IMR-90 (cell line): Measurements from ENCODE around the gene UBE2N. TPM values are rescaled to one million over a fixed set of nuclear protein-coding genes. Genes with fewer than 3 reads are reported as not detected.

Experiments
- ATAC-seq: fragments of 200-7000 bp; cut with Tn5 transposase; 2 replicates; pipeline ENCODE4 v1.9.1; 2020; ENCODE audit warnings: low read depth, mild to moderate bottlenecking, moderate library complexity
- BruUV-seq: library from RNA; stranded (reverse); fragments of 400-500 nt; replicated peaks from 2 replicates; lab custom pipeline; 2021; lab: Mats Ljungman, UMichigan
- CTCF ChIA-PET: fragments of 300-600 bp; formaldehyde crosslinking; extraction: SDS; loops from one replicate; lab custom pipeline; 2021; ENCODE audit warnings: antibody characterized with exemption; lab: Yijun Ruan, JAX
- POLR2A ChIA-PET: fragments of 300-600 bp; sonication (Branson Sonifier 250); formaldehyde crosslinking; loops from one replicate; lab custom pipeline; 2022; ENCODE audit warnings: antibody characterized with exemption; ENCODE audit not compliant: unreplicated experiment; lab: Charles Lee
- DNase-seq: peaks from one replicate; pipeline ENCODE4 v3.0.0; 2013
- H2AFZ ChIP-seq: replicated peaks from 2 replicates; pipeline ENCODE3; 2013; ENCODE audit warnings: low read length, mild to moderate bottlenecking; ENCODE audit not compliant: poor library complexity
- H2AK5ac ChIP-seq: 2 replicates; pipeline ENCODE4 v1.6.1; 2013; ENCODE audit warnings: low read depth, low read length, inconsistent platforms
- H2AK9ac ChIP-seq: replicated peaks from 2 replicates; pipeline ENCODE3; 2013; ENCODE audit warnings: mild to moderate bottlenecking, low read depth, low read length, moderate library complexity; ENCODE audit not compliant: poor library complexity
- H2BK120ac ChIP-seq: 2 replicates; pipeline ENCODE4 v1.6.1; 2013; ENCODE audit warnings: low read depth, low read length, inconsistent platforms
- H2BK15ac ChIP-seq: 3 replicates; pipeline ENCODE4 v1.6.1; 2013; ENCODE audit warnings: low read depth, low read length, inconsistent platforms
- H2BK20ac ChIP-seq: 2 replicates; pipeline ENCODE4 v1.6.1; 2013; ENCODE audit warnings: low read depth, mild to moderate bottlenecking, inconsistent platforms, low read length, moderate library complexity
- H2BK5ac ChIP-seq: 2 replicates; pipeline ENCODE4 v1.6.1; 2013; ENCODE audit warnings: mild to moderate bottlenecking, low read depth, low read length, inconsistent platforms; ENCODE audit not compliant: poor library complexity, severe bottlenecking
- H3K14ac ChIP-seq: replicated peaks from 2 replicates; pipeline ENCODE4 v1.6.1; 2013; ENCODE audit warnings: low read depth, low read length, inconsistent platforms
- H3K18ac ChIP-seq: 2 replicates; pipeline ENCODE4 v1.6.1; 2013; ENCODE audit warnings: low read depth, low read length, control low read depth
- H3K23ac ChIP-seq: 2 replicates; pipeline ENCODE4 v1.6.1; 2013; ENCODE audit warnings: low read depth, low read length, inconsistent platforms
- H3K27ac ChIP-seq: 2 replicates; pipeline ENCODE4 v1.5.1; 2013; ENCODE audit warnings: mild to moderate bottlenecking, control low read depth, low read length; ENCODE audit not compliant: insufficient read depth
- H3K27me3 ChIP-seq: 2 replicates; pipeline ENCODE4 v1.6.1; 2013; ENCODE audit warnings: low read length; ENCODE audit not compliant: control insufficient read depth, insufficient read depth
- H3K36me3 ChIP-seq: 2 replicates; pipeline ENCODE4 v1.6.1; 2013; ENCODE audit warnings: low read length, mixed read lengths; ENCODE audit not compliant: control insufficient read depth, insufficient read depth
- H3K4ac ChIP-seq: 2 replicates; pipeline ENCODE4 v1.6.1; 2013; ENCODE audit warnings: low read depth, low read length, inconsistent platforms
- H3K4me1 ChIP-seq: 2 replicates; pipeline ENCODE4 v1.6.1; 2013; ENCODE audit warnings: low read length, mixed read lengths; ENCODE audit not compliant: control insufficient read depth, insufficient read depth
- H3K4me2 ChIP-seq: 2 replicates; pipeline ENCODE4 v1.6.1; 2013; ENCODE audit warnings: low read depth, mild to moderate bottlenecking, control low read depth, low read length, moderate library complexity
- H3K4me3 ChIP-seq: 2 replicates; pipeline ENCODE4 v1.5.1; 2013; ENCODE audit warnings: low read depth, mild to moderate bottlenecking, control low read depth, low read length, moderate library complexity; ENCODE audit not compliant: insufficient read depth
- H3K56ac ChIP-seq: 2 replicates; pipeline ENCODE4 v1.6.1; 2013; ENCODE audit warnings: low read length, inconsistent platforms; ENCODE audit not compliant: insufficient read depth; ENCODE audit errors: extremely low read depth
- H3K79me1 ChIP-seq, 2 experiments: 2 replicates each; pipeline ENCODE4 v1.6.1; 2013; ENCODE audit warnings: low read length in 2 of 2, inconsistent platforms in 1 of 2, low read depth in 1 of 2
- H3K9ac ChIP-seq: 2 replicates; pipeline ENCODE4 v1.6.1; 2013; ENCODE audit warnings: low read depth, low read length, control low read depth
- H3K9me1 ChIP-seq: 2 replicates; pipeline ENCODE4 v1.6.1; 2013; ENCODE audit warnings: low read length, inconsistent platforms; ENCODE audit not compliant: insufficient read depth
- H3K9me3 ChIP-seq: 2 replicates; pipeline ENCODE4 v1.6.1; 2013; ENCODE audit warnings: low read length; ENCODE audit not compliant: control insufficient read depth, insufficient read depth
- H4K20me1 ChIP-seq: 2 replicates; pipeline ENCODE4 v1.6.1; 2013; ENCODE audit warnings: low read length, inconsistent platforms; ENCODE audit not compliant: insufficient read depth
- H4K5ac ChIP-seq: 2 replicates; pipeline ENCODE4 v1.6.1; 2013; ENCODE audit warnings: mild to moderate bottlenecking, low read depth, low read length, control low read depth
- H4K8ac ChIP-seq, 2 experiments: 2 replicates each; pipeline ENCODE4 v1.6.1; 2013; ENCODE audit warnings: low read depth in 2 of 2, low read length in 2 of 2, control low read depth in 1 of 2, inconsistent platforms in 1 of 2
- H4K91ac ChIP-seq: 2 replicates; pipeline ENCODE4 v1.6.1; 2013; ENCODE audit warnings: low read depth, low read length, inconsistent platforms; ENCODE audit not compliant: insufficient read depth
- BHLHE40 ChIP-seq: fragments of 150-350 bp; IDR thresholded peaks from 2 replicates; pipeline ENCODE4 v1.6.1; 2016; ENCODE audit warnings: mild to moderate bottlenecking, low read depth, low read length
- CEBPB ChIP-seq: IDR thresholded peaks from 2 replicates; pipeline ENCODE4 v1.6.1; 2012; ENCODE audit warnings: low read depth, low read length, improper control_type of control experiment
- FOS ChIP-seq: fragments of 150-350 bp; IDR thresholded peaks from 2 replicates; pipeline ENCODE4 v1.6.1; 2016; ENCODE audit warnings: low read depth, low read length
- MAZ ChIP-seq: IDR thresholded peaks from 2 replicates; pipeline ENCODE4 v1.6.1; 2012; ENCODE audit warnings: low read depth, mild to moderate bottlenecking, low read length, improper control_type of control experiment, moderate library complexity, borderline replicate concordance
- MXI1 ChIP-seq: IDR thresholded peaks from 2 replicates; pipeline ENCODE4 v1.6.1; 2012; ENCODE audit warnings: low read depth, mild to moderate bottlenecking, low read length, moderate library complexity, borderline replicate concordance
- POLR2A ChIP-seq: IDR thresholded peaks from 2 replicates; pipeline ENCODE4 v1.6.1; 2012; ENCODE audit warnings: mild to moderate bottlenecking, low read depth, low read length
- RAD21 ChIP-seq: IDR thresholded peaks from 2 replicates; pipeline ENCODE4 v1.6.1; 2012; ENCODE audit warnings: low read length, improper control_type of control experiment
- RCOR1 ChIP-seq: IDR thresholded peaks from 2 replicates; pipeline ENCODE4 v1.6.1; 2012; ENCODE audit warnings: mild to moderate bottlenecking, low read length, improper control_type of control experiment; ENCODE audit not compliant: insufficient replicate concordance
- RFX5 ChIP-seq: IDR thresholded peaks from 2 replicates; pipeline ENCODE4 v1.8.0; 2012; ENCODE audit warnings: low read depth, mild to moderate bottlenecking, low read length, moderate library complexity
- SMC3 ChIP-seq: fragments of 150-350 bp; IDR thresholded peaks from 2 replicates; pipeline ENCODE4 v1.6.1; 2016; ENCODE audit warnings: low read depth, mild to moderate bottlenecking, antibody characterized with exemption, low read length, moderate library complexity
- WGBS, 2 experiments: methylation state at CpG; one replicate each; pipeline versions ENCODE4 v1.1.5 to v1.1.7; 2013; ENCODE audit warnings: missing lambda C conversion rate in 2 of 2; ENCODE audit not compliant: insufficient read length in 1 of 2; ENCODE audit errors: extremely low coverage in 2 of 2; 5-methylcytosine and 5-hydroxymethylcytosine counted together
- dilution Hi-C: fragments of 300-500 bp; cut with HindIII; formaldehyde crosslinking; loops from one replicate; pipeline ENCODE4 v1.14.3; 2018; ENCODE audit warnings: low sequenced_read_pairs; ENCODE audit not compliant: unreplicated experiment
- in situ Hi-C: fragments of 300-500 bp; cut with MboI; formaldehyde crosslinking; loops from 3 replicates; pipeline ENCODE4 v1.14.3; 2019; ENCODE audit warnings: low sequenced_read_pairs, inconsistent platforms, mixed read lengths
- intact Hi-C: fragments of 100-400 bp; cut with micrococcal nuclease; formaldehyde crosslinking; loops from 2 replicates; pipeline ENCODE4 v1.10.0; 2022
- polyA plus RNA-seq, 3 experiments: library from polyadenylated mRNA; depleted of rRNA; stranded (reverse); fragments of >200 nt; gene quantifications; 2 replicates each; pipeline ENCODE4 v1.2.3, GENCODE V29; 2012; ENCODE audit warnings: low replicate concordance in 1 of 3
- total RNA-seq: library from RNA; depleted of rRNA; stranded (reverse); fragments of >200 nt; gene quantifications from 2 replicates; pipeline ENCODE4 v1.2.3, GENCODE V29; 2012
- TF ChIP-seq, protein P1 (sequence below): fragments of 150-350 bp; IDR thresholded peaks from 2 replicates; pipeline ENCODE4 v1.6.1; 2017; ENCODE audit warnings: mild to moderate bottlenecking, antibody characterized with exemption, low read length, low read depth
- TF ChIP-seq, protein P2 (sequence below): conservative IDR thresholded peaks from 2 replicates; pipeline ENCODE4 v1.5.1; 2012; ENCODE audit warnings: mild to moderate bottlenecking, low read depth, low read length, improper control_type of control experiment

Gene UBE2N
- total and polyA plus RNA-seq, 2 of the 4 experiments (the other 2 are of a cell fraction): 64.5 to 103 TPM

DNA sequence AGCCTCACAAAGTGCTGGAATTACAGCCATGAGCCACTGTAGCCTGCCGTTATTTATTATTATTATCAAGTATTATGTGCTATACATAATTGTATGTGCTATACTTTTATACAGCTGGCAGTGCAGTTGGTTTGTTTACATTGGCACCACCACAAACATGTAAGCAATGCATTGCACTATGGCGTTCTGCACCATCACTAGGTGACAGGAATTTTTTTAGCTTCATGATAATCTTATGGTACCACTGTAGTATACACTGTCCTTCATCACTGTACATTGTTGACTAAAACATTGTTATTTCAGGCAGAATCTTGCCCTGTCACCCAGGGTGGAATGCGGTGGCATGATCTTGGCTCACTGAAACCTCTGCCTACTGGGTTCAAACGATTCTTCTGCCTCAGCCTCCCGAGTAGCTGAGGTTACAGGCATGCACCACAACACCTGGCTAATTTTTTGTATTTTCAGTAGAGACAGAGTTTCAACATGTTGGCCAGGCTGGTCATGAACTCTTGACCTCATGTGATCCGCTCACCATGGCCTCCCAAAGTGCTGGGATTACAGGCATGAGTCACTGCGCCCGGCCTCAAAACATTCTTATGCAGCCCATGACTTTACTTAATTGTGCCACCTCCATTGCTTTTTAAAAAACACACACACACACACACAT, 42.7 kb upstream of the UBE2N start:
- Histone ChIP-seq H2BK120ac (no peak overlapping the region), H4K91ac (no peak overlapping the region), H2BK20ac (no peak overlapping the region), H3K9me3 (no peaks in the 10 kb centered on the region), H3K79me1 (peaks cover 20 to 44% of the 10 kb centered on the region in 2 experiments), H2AK5ac (no peak overlapping the region), H3K9me1 (peaks cover 8% of the 10 kb centered on the region; the same call in 1 of the 2 replicates), H3K27ac (0 out of 2 replicates have a peak overlapping the region, but pooled peaks have one; percentile 57), H3K18ac (peak overlapping the region; percentile 48; the same call in 1 of the 2 replicates), H3K27me3 (no peaks in the 10 kb centered on the region), H3K4me1 (peaks cover 10% of the 10 kb centered on the region), H4K20me1 (peaks cover 11% of the 10 kb centered on the region; the same call in 1 of the 2 replicates), H3K36me3 (peaks cover 39% of the 10 kb centered on the region), H2AFZ (no peak overlapping the region), H4K8ac (no peak overlapping the region), H2BK15ac (no peak overlapping the region), H3K56ac (no peak overlapping the region), H2BK5ac (peak overlapping the region; percentile 29), H3K9ac (no peak overlapping the region), H2AK9ac (no peak overlapping the region), H3K14ac (0 out of 2 replicates have a peak overlapping the region, but pooled peaks have one; percentile 17), H3K4ac (no peak overlapping the region), H3K4me2 (peak overlapping the region; percentile 19; the same call in 1 of the 2 replicates), H3K4me3 (no peak overlapping the region), H3K23ac (no peak overlapping the region; the same call in 1 of the 2 replicates), H4K5ac (no peak overlapping the region)
- ATAC-seq (peak; percentile 80), DNase-seq (peak; percentile 33)
- no TSS peak for BruUV-seq
- TF ChIP-seq MXI1: no peak
- no peak for TF ChIP-seq FOS
- TF ChIP-seq POLR2A: no peak
- peak; percentile 2; the same call in 1 of the 2 replicates for TF ChIP-seq CEBPB
- TF ChIP-seq, protein P1, sequence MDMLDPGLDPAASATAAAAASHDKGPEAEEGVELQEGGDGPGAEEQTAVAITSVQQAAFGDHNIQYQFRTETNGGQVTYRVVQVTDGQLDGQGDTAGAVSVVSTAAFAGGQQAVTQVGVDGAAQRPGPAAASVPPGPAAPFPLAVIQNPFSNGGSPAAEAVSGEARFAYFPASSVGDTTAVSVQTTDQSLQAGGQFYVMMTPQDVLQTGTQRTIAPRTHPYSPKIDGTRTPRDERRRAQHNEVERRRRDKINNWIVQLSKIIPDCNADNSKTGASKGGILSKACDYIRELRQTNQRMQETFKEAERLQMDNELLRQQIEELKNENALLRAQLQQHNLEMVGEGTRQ: no peak
- no peak for TF ChIP-seq MAZ
- no peak for TF ChIP-seq RAD21
- no peak for TF ChIP-seq SMC3
- no peak for TF ChIP-seq RCOR1
- peak; percentile 74 for TF ChIP-seq BHLHE40
- TF ChIP-seq, protein P2, sequence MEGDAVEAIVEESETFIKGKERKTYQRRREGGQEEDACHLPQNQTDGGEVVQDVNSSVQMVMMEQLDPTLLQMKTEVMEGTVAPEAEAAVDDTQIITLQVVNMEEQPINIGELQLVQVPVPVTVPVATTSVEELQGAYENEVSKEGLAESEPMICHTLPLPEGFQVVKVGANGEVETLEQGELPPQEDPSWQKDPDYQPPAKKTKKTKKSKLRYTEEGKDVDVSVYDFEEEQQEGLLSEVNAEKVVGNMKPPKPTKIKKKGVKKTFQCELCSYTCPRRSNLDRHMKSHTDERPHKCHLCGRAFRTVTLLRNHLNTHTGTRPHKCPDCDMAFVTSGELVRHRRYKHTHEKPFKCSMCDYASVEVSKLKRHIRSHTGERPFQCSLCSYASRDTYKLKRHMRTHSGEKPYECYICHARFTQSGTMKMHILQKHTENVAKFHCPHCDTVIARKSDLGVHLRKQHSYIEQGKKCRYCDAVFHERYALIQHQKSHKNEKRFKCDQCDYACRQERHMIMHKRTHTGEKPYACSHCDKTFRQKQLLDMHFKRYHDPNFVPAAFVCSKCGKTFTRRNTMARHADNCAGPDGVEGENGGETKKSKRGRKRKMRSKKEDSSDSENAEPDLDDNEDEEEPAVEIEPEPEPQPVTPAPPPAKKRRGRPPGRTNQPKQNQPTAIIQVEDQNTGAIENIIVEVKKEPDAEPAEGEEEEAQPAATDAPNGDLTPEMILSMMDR: no peak
- no peak for TF ChIP-seq RFX5
- in situ Hi-C loops: no loop called here
- intact Hi-C loops: loop anchor here (5.0 kb wide), 1 partner anchor 743 kb away; no protein-coding TSS in a partner anchor
- 20% methylated on average over 1 of the region's 8 CpGs; no CpG with 5 or more reads in 1 of the 2 experiments for WGBS, 2 experiments
- CTCF ChIA-PET: interaction anchor here (1.0 to 1.9 kb wide), 3 partner anchors 18 to 618 kb away, joined by 3 to 11 read pairs (median 4); no protein-coding TSS in a partner anchor
- POLR2A ChIA-PET: no interaction called here
- dilution Hi-C loops: no loop called here
